HG03045 (cell line): Measurements from ENCODE around the gene MED25.

Source experiments
- ATAC-seq: cut with Tn5 transposase; IDR thresholded peaks from one replicate; pipeline ENCODE4 v1.9.1; 2021; ENCODE audit warnings: mild to moderate bottlenecking, moderate library complexity; ENCODE audit not compliant: unreplicated experiment

Gene MED25

DNA sequence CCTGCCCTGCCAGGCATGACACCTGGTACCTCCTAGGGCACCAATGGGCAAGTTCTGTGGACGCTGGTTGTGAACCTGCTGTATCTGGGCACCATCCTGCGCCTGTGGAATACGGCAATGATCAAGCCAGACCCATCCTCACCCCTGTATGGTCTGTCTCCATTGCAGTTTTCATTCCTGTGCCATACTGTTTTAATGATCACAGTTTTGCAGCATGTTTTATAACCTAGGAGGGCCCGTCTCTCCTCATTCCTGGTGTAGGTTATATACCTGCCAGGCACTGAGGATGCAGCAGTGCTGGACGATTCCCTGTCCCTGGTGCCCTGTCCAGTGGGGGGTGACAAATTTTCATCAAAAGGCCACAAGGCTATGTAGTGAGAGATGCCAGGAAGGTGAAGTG, 65.0 kb downstream of the MED25 start:
- no peak for ATAC-seq

- ATAC-seq, result no peak
Measured at GRCh38 chr19:49884109-49884508, 66.0 kb downstream of the MED25 start.

- ATAC-seq, result no peak
Measured at GRCh38 chr19:49884760-49885159, 66.7 kb downstream of the MED25 start.
